PFSK-1 (cell line): ENCODE measurements around the gene SPNS3.

Source experiments
- FOXP2 ChIP-seq: optimal IDR thresholded peaks from 2 replicates; pipeline ENCODE3; 2011; ENCODE audit warnings: borderline replicate concordance, control low read depth, inconsistent platforms; ENCODE audit not compliant: insufficient read depth; ENCODE audit errors: extremely low read length, extremely low read depth
- POLR2AphosphoS5 ChIP-seq: IDR thresholded peaks from 2 replicates; pipeline ENCODE4 v1.6.1; 2012; ENCODE audit warnings: low read depth, mild to moderate bottlenecking, control low read depth, low read length, moderate library complexity
- SIN3A ChIP-seq: IDR thresholded peaks from 2 replicates; pipeline ENCODE4 v1.6.1; 2012; ENCODE audit warnings: mild to moderate bottlenecking, low read length, moderate library complexity, borderline replicate concordance; ENCODE audit not compliant: insufficient read depth
- TAF1 ChIP-seq: IDR thresholded peaks from 2 replicates; pipeline ENCODE4 v1.6.1; 2012; ENCODE audit warnings: low read length, control low read depth, borderline replicate concordance; ENCODE audit not compliant: insufficient read depth
- TF ChIP-seq, protein P1 (sequence below), 2 experiments: IDR thresholded peaks; 2 replicates each; pipeline versions ENCODE4 v1.6.1 to v1.8.0; 2011 to 2012; ENCODE audit warnings: low read depth in 2 of 2, low read length in 2 of 2, control low read depth in 1 of 2, inconsistent platforms in 1 of 2, mild to moderate bottlenecking in 1 of 2, moderate library complexity in 1 of 2; ENCODE audit not compliant: insufficient read depth in 1 of 2

The SPNS3 gene

DNA sequence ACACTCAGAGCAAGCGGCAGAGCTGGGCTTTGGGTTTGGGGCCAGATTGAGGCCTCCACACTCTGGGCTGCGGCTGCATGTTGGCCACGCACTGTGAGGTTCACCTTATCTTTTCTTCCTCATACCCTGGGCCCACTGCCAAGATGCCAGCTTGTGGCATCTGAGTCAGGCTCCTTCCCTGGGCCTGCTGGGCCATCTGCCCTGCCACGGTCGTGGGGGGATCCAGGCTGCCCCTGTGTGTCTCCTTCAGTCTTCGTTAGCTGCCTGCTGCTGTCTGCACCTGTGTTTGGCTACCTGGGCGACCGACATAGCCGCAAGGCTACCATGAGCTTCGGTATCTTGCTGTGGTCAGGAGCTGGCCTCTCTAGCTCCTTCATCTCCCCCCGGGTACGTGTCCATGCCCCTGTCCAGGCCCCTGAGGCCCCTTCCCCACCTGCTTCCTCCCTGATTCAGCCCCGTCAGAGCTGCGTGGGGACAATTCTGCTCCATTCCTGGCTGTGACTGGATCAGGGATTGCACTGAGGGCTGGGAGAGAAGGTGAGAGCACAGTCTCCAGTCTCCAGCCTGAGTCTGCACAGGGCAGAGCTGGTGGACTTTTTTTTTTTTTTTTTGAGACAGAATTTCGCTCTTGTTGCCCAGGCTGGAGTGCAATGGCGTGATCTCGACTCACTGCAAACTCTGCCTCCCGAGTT, 11.2 kb downstream of the SPNS3 start:
- TF ChIP-seq TAF1 (no peak), FOXP2 (no peak), SIN3A (no peak), POLR2AphosphoS5 (no peak)
- TF ChIP-seq, protein P1, sequence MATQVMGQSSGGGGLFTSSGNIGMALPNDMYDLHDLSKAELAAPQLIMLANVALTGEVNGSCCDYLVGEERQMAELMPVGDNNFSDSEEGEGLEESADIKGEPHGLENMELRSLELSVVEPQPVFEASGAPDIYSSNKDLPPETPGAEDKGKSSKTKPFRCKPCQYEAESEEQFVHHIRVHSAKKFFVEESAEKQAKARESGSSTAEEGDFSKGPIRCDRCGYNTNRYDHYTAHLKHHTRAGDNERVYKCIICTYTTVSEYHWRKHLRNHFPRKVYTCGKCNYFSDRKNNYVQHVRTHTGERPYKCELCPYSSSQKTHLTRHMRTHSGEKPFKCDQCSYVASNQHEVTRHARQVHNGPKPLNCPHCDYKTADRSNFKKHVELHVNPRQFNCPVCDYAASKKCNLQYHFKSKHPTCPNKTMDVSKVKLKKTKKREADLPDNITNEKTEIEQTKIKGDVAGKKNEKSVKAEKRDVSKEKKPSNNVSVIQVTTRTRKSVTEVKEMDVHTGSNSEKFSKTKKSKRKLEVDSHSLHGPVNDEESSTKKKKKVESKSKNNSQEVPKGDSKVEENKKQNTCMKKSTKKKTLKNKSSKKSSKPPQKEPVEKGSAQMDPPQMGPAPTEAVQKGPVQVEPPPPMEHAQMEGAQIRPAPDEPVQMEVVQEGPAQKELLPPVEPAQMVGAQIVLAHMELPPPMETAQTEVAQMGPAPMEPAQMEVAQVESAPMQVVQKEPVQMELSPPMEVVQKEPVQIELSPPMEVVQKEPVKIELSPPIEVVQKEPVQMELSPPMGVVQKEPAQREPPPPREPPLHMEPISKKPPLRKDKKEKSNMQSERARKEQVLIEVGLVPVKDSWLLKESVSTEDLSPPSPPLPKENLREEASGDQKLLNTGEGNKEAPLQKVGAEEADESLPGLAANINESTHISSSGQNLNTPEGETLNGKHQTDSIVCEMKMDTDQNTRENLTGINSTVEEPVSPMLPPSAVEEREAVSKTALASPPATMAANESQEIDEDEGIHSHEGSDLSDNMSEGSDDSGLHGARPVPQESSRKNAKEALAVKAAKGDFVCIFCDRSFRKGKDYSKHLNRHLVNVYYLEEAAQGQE (IDR thresholded peaks at IDR 0.05; ENCODE audit: insufficient read depth in 1 of 2, low read depth in 2 of 2, low read length in 2 of 2): no peak

GRCh38 chr17:4445731-4446130, 12.0 kb downstream of the SPNS3 start:
- TF ChIP-seq FOXP2 (no peak), TAF1 (no peak), SIN3A (no peak), POLR2AphosphoS5 (no peak)
- TF ChIP-seq, protein P1 (IDR thresholded peaks at IDR 0.05; ENCODE audit: insufficient read depth in 1 of 2, low read depth in 2 of 2, low read length in 2 of 2): no peak

DNA sequence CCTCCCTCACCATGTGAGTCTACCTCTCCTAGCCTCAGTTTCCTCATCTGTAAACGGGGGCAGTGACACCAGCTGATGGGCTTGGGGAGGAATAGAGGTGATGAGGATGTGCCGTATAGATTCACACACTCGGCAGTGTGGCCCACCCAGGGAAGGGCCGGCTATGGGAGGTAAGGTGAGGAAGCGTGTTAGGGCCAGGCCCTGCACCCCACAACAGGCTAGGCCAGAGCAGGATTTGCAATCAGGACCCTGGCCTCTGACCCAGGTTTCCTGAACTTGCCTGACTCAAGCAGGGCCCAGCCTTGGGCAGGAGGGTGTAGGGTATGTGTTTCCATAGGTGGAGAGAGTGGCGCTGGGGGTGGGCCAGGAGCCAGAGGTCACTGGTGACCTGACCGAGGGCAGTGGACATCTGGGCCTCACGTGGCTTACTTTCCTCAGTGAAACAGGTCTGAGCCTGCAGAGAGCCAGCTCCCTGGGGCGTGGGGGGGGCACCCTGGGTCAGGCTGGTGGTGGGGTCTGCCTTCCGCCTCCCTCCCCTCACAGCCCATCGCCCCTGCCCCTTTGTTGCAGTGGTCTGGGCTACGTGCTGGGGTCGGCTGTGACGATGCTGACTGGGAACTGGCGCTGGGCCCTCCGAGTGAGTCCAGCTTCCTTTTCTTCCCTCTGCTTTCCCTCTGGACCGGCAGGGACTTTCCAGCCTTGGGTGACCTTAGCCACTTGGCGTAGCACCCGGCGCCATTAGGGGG, 12.8 kb downstream of the SPNS3 start:
- TF ChIP-seq, protein P1 (IDR thresholded peaks at IDR 0.05; ENCODE audit: insufficient read depth in 1 of 2, low read depth in 2 of 2, low read length in 2 of 2): no peak
- TF ChIP-seq TAF1 (no peak), POLR2AphosphoS5 (no peak)

- TF ChIP-seq POLR2AphosphoS5 (no peak), FOXP2 (no peak), TAF1 (no peak)
- TF ChIP-seq, protein P1 (IDR thresholded peaks at IDR 0.05; ENCODE audit: insufficient read depth in 1 of 2, low read depth in 2 of 2, low read length in 2 of 2): no peak
These were observed 14.6 kb downstream of the SPNS3 start for GRCh38 chr17:4448197-4448980.
